Karpas-422 (cell line): ENCODE data around the gene DNAJC30. TPM values are rescaled to one million over a fixed set of nuclear protein-coding genes. Genes with fewer than 3 reads are reported as not detected.

Experiments used
- DNase-seq: peaks from one replicate; pipeline ENCODE4 v3.0.0-alpha.2; 2015
- H2AFZ ChIP-seq: fragments of 200-600 bp; sonication (generic); 2 replicates; pipeline ENCODE4 v1.6.1; 2014; ENCODE audit warnings: antibody characterized with exemption, low read length, mixed read lengths
- H3K27ac ChIP-seq: fragments of 200-600 bp; sonication (generic); 2 replicates; pipeline ENCODE4 v1.5.1; 2014; ENCODE audit warnings: mild to moderate bottlenecking, low read length, moderate library complexity
- H3K27me3 ChIP-seq: fragments of 200-600 bp; sonication (generic); 2 replicates; pipeline ENCODE4 v1.6.1; 2014; ENCODE audit warnings: low read length, mixed read lengths
- H3K36me3 ChIP-seq: fragments of 200-600 bp; sonication (generic); 2 replicates; pipeline ENCODE4 v1.6.1; 2014; ENCODE audit warnings: low read length, mixed read lengths; ENCODE audit not compliant: insufficient read depth
- H3K4me1 ChIP-seq: fragments of 200-600 bp; sonication (generic); 2 replicates; pipeline ENCODE4 v1.6.1; 2014; ENCODE audit warnings: mild to moderate bottlenecking, low read length, mixed read lengths
- H3K4me2 ChIP-seq: fragments of 200-600 bp; sonication (generic); 2 replicates; pipeline ENCODE4 v1.6.1; 2014; ENCODE audit warnings: low read length, low read depth, mild to moderate bottlenecking; ENCODE audit not compliant: poor library complexity, severe bottlenecking
- H3K4me3 ChIP-seq: fragments of 200-600 bp; sonication (generic); 2 replicates; pipeline ENCODE4 v1.5.1; 2014; ENCODE audit warnings: mild to moderate bottlenecking, antibody characterized with exemption, low read length, mixed read lengths
- H3K79me2 ChIP-seq: fragments of 200-600 bp; sonication (generic); 2 replicates; pipeline ENCODE4 v1.6.1; 2014; ENCODE audit warnings: mild to moderate bottlenecking, low read length, mixed read lengths
- H3K9ac ChIP-seq: fragments of 200-600 bp; sonication (generic); 2 replicates; pipeline ENCODE4 v1.6.0; 2014; ENCODE audit warnings: low read length
- H3K9me2 ChIP-seq: fragments of 200-600 bp; sonication (generic), shearing (Covaris generic); replicated peaks from 2 replicates; pipeline ENCODE4 v1.6.0; 2014; ENCODE audit warnings: mild to moderate bottlenecking, low read length, moderate library complexity; ENCODE audit not compliant: insufficient read depth
- H3K9me3 ChIP-seq: fragments of 300-700, 200-600 bp; sonication (generic); 2 replicates; pipeline ENCODE4 v1.6.1; 2014; ENCODE audit warnings: low read length, mixed read lengths
- H4K20me1 ChIP-seq: fragments of 200-600 bp; sonication (generic); 2 replicates; pipeline ENCODE4 v1.6.1; 2014; ENCODE audit warnings: mild to moderate bottlenecking, antibody characterized with exemption, low read length, low read depth; ENCODE audit not compliant: insufficient read depth
- total RNA-seq: library from RNA; depleted of rRNA; stranded (reverse); fragments of >200 nt; shearing (Covaris generic); gene quantifications from 2 replicates; pipeline ENCODE4 v1.2.3, GENCODE V29; 2014; ENCODE audit warnings: low replicate concordance

Gene DNAJC30
- total RNA-seq, 1 experiment from 2014 or later = 1.3 TPM

GRCh38 chr7:73646785-73647724 is 36.2 kb downstream of the DNAJC30 start:
- Histone ChIP-seq H3K27me3 (no peaks in the 10 kb centered on the region), H3K4me2 (no peak overlapping the region)

GRCh38 chr7:73645643-73646174 is 37.5 kb downstream of the DNAJC30 start:
- Histone ChIP-seq H3K9me2 (no peaks in the 10 kb centered on the region), H3K9me3 (no peaks in the 10 kb centered on the region)

More at GRCh38 chr7:73646785-73647724, 36.2 kb downstream of the DNAJC30 start:
- H2AFZ ChIP-seq = no peak overlapping the region
- H3K36me3 ChIP-seq = no peaks in the 10 kb centered on the region
- H3K9ac ChIP-seq = no peak overlapping the region
- no peaks in the 10 kb centered on the region for H3K79me2 ChIP-seq
- H3K4me1 ChIP-seq = peaks cover 3% of the 10 kb centered on the region; the same call in 1 of the 2 replicates
- no peak overlapping the region for H3K27ac ChIP-seq
- no peak overlapping the region for H3K4me3 ChIP-seq
- no peaks in the 10 kb centered on the region for H3K9me2 ChIP-seq
- no peak for DNase-seq
- no peaks in the 10 kb centered on the region for H3K9me3 ChIP-seq
- H4K20me1 ChIP-seq = no peaks in the 10 kb centered on the region

GRCh38 chr7:73644688-73645286 is 38.5 kb downstream of the DNAJC30 start:
- no peaks in the 10 kb centered on the region for H3K9me2 ChIP-seq
- no peak overlapping the region for H3K9ac ChIP-seq
- H3K4me2 ChIP-seq = no peak overlapping the region
- no peaks in the 10 kb centered on the region for H4K20me1 ChIP-seq
- H2AFZ ChIP-seq = no peak overlapping the region
- no peak overlapping the region for H3K4me3 ChIP-seq
- H3K36me3 ChIP-seq = no peaks in the 10 kb centered on the region
- no peak overlapping the region for H3K27ac ChIP-seq
- no peak for DNase-seq
- no peaks in the 10 kb centered on the region for H3K79me2 ChIP-seq
- peaks cover 3% of the 10 kb centered on the region; the same call in 1 of the 2 replicates for H3K4me1 ChIP-seq
- no peaks in the 10 kb centered on the region for H3K9me3 ChIP-seq
- no peaks in the 10 kb centered on the region for H3K27me3 ChIP-seq

More at GRCh38 chr7:73645643-73646174, 37.5 kb downstream of the DNAJC30 start:
- Histone ChIP-seq H3K4me3 (no peak overlapping the region), H3K27ac (no peak overlapping the region), H3K36me3 (no peaks in the 10 kb centered on the region), H3K27me3 (no peaks in the 10 kb centered on the region), H2AFZ (no peak overlapping the region), H3K4me2 (no peak overlapping the region), H3K9ac (no peak overlapping the region), H4K20me1 (no peaks in the 10 kb centered on the region), H3K4me1 (peaks cover 3% of the 10 kb centered on the region; the same call in 1 of the 2 replicates), H3K79me2 (no peaks in the 10 kb centered on the region)
- no peak for DNase-seq

- H3K27ac ChIP-seq = no peak overlapping the region
- H3K27me3 ChIP-seq = no peaks in the 10 kb centered on the region
- H3K9me2 ChIP-seq = no peaks in the 10 kb centered on the region
- no peaks in the 10 kb centered on the region for H3K9me3 ChIP-seq
- H3K4me2 ChIP-seq = no peak overlapping the region
- DNase-seq = no peak
- no peaks in the 10 kb centered on the region for H3K36me3 ChIP-seq
- H3K79me2 ChIP-seq = no peaks in the 10 kb centered on the region
- no peak overlapping the region for H3K9ac ChIP-seq
- no peak overlapping the region for H3K4me3 ChIP-seq
- H4K20me1 ChIP-seq = no peaks in the 10 kb centered on the region
- no peak overlapping the region for H2AFZ ChIP-seq
- peaks cover under 1% of the 10 kb centered on the region; the same call in 1 of the 2 replicates for H3K4me1 ChIP-seq
Observed at GRCh38 chr7:73642834-73643233, 40.4 kb downstream of the DNAJC30 start.

- Histone ChIP-seq H3K9ac (no peak overlapping the region), H3K4me1 (no peaks in the 10 kb centered on the region), H3K4me3 (no peak overlapping the region), H3K79me2 (no peaks in the 10 kb centered on the region), H3K9me2 (no peaks in the 10 kb centered on the region), H3K4me2 (no peak overlapping the region), H2AFZ (no peak overlapping the region), H3K27ac (no peak overlapping the region), H4K20me1 (no peaks in the 10 kb centered on the region), H3K27me3 (no peaks in the 10 kb centered on the region), H3K36me3 (no peaks in the 10 kb centered on the region), H3K9me3 (no peaks in the 10 kb centered on the region)
- no peak for DNase-seq
Observed at GRCh38 chr7:73638911-73639310, 44.3 kb downstream of the DNAJC30 start.

- Histone ChIP-seq H3K4me1 (no peaks in the 10 kb centered on the region), H3K4me2 (no peak overlapping the region)
- no peak for DNase-seq
Observed at GRCh38 chr7:73635428-73636200, 47.6 kb downstream of the DNAJC30 start.

GRCh38 chr7:73633844-73634243 is 49.4 kb downstream of the DNAJC30 start:
- no peaks in the 10 kb centered on the region for H3K79me2 ChIP-seq
- H3K9ac ChIP-seq = no peak overlapping the region
- no peak overlapping the region for H3K4me2 ChIP-seq
- no peaks in the 10 kb centered on the region for H3K27me3 ChIP-seq
- no peak overlapping the region for H2AFZ ChIP-seq
- no peaks in the 10 kb centered on the region for H3K9me2 ChIP-seq
- H3K4me1 ChIP-seq = no peaks in the 10 kb centered on the region
- H3K4me3 ChIP-seq = no peak overlapping the region
- no peaks in the 10 kb centered on the region for H3K36me3 ChIP-seq
- DNase-seq = no peak
- no peak overlapping the region for H3K27ac ChIP-seq
- no peaks in the 10 kb centered on the region for H3K9me3 ChIP-seq
- H4K20me1 ChIP-seq = no peaks in the 10 kb centered on the region

More at GRCh38 chr7:73635428-73636200, 47.6 kb downstream of the DNAJC30 start:
- Histone ChIP-seq H3K27me3 (no peaks in the 10 kb centered on the region), H2AFZ (no peak overlapping the region), H3K27ac (no peak overlapping the region), H3K36me3 (no peaks in the 10 kb centered on the region), H3K9me3 (no peaks in the 10 kb centered on the region), H3K4me3 (no peak overlapping the region), H3K9me2 (no peaks in the 10 kb centered on the region), H3K9ac (no peak overlapping the region), H3K79me2 (no peaks in the 10 kb centered on the region), H4K20me1 (no peaks in the 10 kb centered on the region)
